HEK293 (cell line): Measurements from ENCODE around the gene FOXF2.

Experiments used
- CTCF ChIA-PET: fragments of 350-600 bp; formaldehyde crosslinking; extraction: SDS; loops from one replicate; lab custom pipeline; 2021; ENCODE audit warnings: antibody characterized with exemption; lab: Yijun Ruan, JAX
- POLR2A ChIA-PET: fragments of 300-600 bp; formaldehyde crosslinking; extraction: SDS; loops from one replicate; lab custom pipeline; 2020; ENCODE audit warnings: antibody characterized with exemption, inconsistent platforms; lab: Yijun Ruan, JAX
- H3K27ac ChIP-seq: fragments of 200-500 bp; sonication (Bioruptor generic); 2 replicates; pipeline ENCODE4 v1.5.1; 2014; ENCODE audit warnings: low read depth, low read length, control low read depth, inconsistent platforms; ENCODE audit errors: extremely low read depth
- H3K36me3 ChIP-seq, 2 experiments: fragments of 200-500 bp in 1 of 2; sonication (Bioruptor generic) in 1 of 2; 1 replicate in 1 of 2; 2 replicates in 1 of 2; pipeline ENCODE4 v1.5.1; 2014 to 2017; ENCODE audit warnings: inconsistent platforms in 2 of 2, low read length in 2 of 2; ENCODE audit not compliant: control insufficient read depth in 2 of 2, insufficient read depth in 1 of 2
- H3K4me1 ChIP-seq: fragments of 200-500 bp; sonication (Bioruptor generic); 2 replicates; pipeline ENCODE4 v1.5.1; 2014; ENCODE audit warnings: mild to moderate bottlenecking, low read length, inconsistent platforms; ENCODE audit not compliant: control insufficient read depth, insufficient read depth
- H3K4me3 ChIP-seq: 2 replicates; pipeline ENCODE4 v1.5.1; 2011; ENCODE audit warnings: low read depth, mild to moderate bottlenecking, control low read depth, low read length, moderate library complexity
- H3K9me3 ChIP-seq: fragments of 200-500 bp; sonication (Bioruptor generic); 2 replicates; pipeline ENCODE4 v1.5.1; 2014; ENCODE audit warnings: low read depth, low read length, inconsistent platforms; ENCODE audit not compliant: control insufficient read depth, insufficient read depth
- BCL6B ChIP-seq: fragments of 450-650 bp; formaldehyde crosslinking; IDR thresholded peaks from 2 replicates; pipeline ENCODE4 v1.5.1; 2017; ENCODE audit warnings: missing biosample characterization, missing genetic modification characterization
- CTCF ChIP-seq: fragments of 450-650 bp; formaldehyde crosslinking; IDR thresholded peaks from 2 replicates; pipeline ENCODE4 v1.5.1; 2016; ENCODE audit warnings: missing biosample characterization, missing genetic modification characterization
- EGR2 ChIP-seq: fragments of 450-650 bp; formaldehyde crosslinking; IDR thresholded peaks from 2 replicates; pipeline ENCODE4 v1.5.1; 2016; ENCODE audit warnings: low read depth, missing biosample characterization, missing genetic modification characterization
- PRDM4 ChIP-seq: fragments of 450-650 bp; formaldehyde crosslinking; IDR thresholded peaks from 2 replicates; pipeline ENCODE4 v1.5.1; 2017; ENCODE audit warnings: missing biosample characterization, missing genetic modification characterization
- YY1 ChIP-seq: fragments of 450-650 bp; formaldehyde crosslinking; IDR thresholded peaks from 2 replicates; pipeline ENCODE4 v1.5.1; 2018; ENCODE audit warnings: missing biosample characterization, missing genetic modification characterization
- ZBTB11 ChIP-seq: fragments of 450-650 bp; formaldehyde crosslinking; conservative IDR thresholded peaks from 2 replicates; pipeline ENCODE4 v1.5.1; 2016; ENCODE audit warnings: low read depth, missing biosample characterization, missing genetic modification characterization
- ZNF157 ChIP-seq: fragments of 450-650 bp; formaldehyde crosslinking; IDR thresholded peaks from 2 replicates; pipeline ENCODE4 v1.5.1; 2016; ENCODE audit warnings: missing biosample characterization, missing genetic modification characterization
- ZNF341 ChIP-seq: fragments of 450-650 bp; formaldehyde crosslinking; IDR thresholded peaks from 2 replicates; pipeline ENCODE4; 2016; ENCODE audit warnings: low read depth, missing biosample characterization, missing genetic modification characterization
- ZNF501 ChIP-seq: fragments of 450-650 bp; formaldehyde crosslinking; IDR thresholded peaks from 2 replicates; pipeline ENCODE4 v1.5.1; 2016; ENCODE audit warnings: missing biosample characterization, missing genetic modification characterization
- ZNF560 ChIP-seq: fragments of 450-650 bp; formaldehyde crosslinking; IDR thresholded peaks from 2 replicates; pipeline ENCODE4 v1.5.1; 2017; ENCODE audit warnings: missing biosample characterization, missing genetic modification characterization, borderline replicate concordance
- ZNF629 ChIP-seq: fragments of 450-650 bp; formaldehyde crosslinking; IDR thresholded peaks from 2 replicates; pipeline ENCODE4 v1.5.1; 2017; ENCODE audit warnings: missing biosample characterization, missing genetic modification characterization
- ZNF639 ChIP-seq: fragments of 450-650 bp; formaldehyde crosslinking; IDR thresholded peaks from 2 replicates; pipeline ENCODE4 v1.5.1; 2016; ENCODE audit warnings: missing biosample characterization, missing genetic modification characterization
- ZNF654 ChIP-seq: fragments of 450-650 bp; formaldehyde crosslinking; IDR thresholded peaks from 2 replicates; pipeline ENCODE4 v1.5.1; 2016; ENCODE audit warnings: low read depth, missing biosample characterization, missing genetic modification characterization
- ZNF792 ChIP-seq: fragments of 450-650 bp; formaldehyde crosslinking; IDR thresholded peaks from 2 replicates; pipeline ENCODE4 v1.5.1; 2016; ENCODE audit warnings: missing biosample characterization, missing genetic modification characterization
- ZSCAN23 ChIP-seq: fragments of 450-650 bp; formaldehyde crosslinking; IDR thresholded peaks from 2 replicates; pipeline ENCODE4 v1.5.1; 2016; ENCODE audit warnings: missing biosample characterization, missing genetic modification characterization

The FOXF2 gene

GRCh38 chr6:1363729-1364572 is 25.4 kb upstream of the FOXF2 start (continued):
- TF ChIP-seq EGR2 (tag by site-specific recombination): no peak
- TF ChIP-seq ZNF654 (tag by site-specific recombination): peak; percentile 76
- TF ChIP-seq BCL6B: no peak
- TF ChIP-seq ZNF629 (tag by site-specific recombination): no peak
- no peak for TF ChIP-seq ZNF792
- peak; percentile 63 for TF ChIP-seq ZNF341 (tag by site-specific recombination)
- no peak for TF ChIP-seq ZBTB11 (tag by site-specific recombination)
- TF ChIP-seq CTCF (tag by site-specific recombination): peak; percentile 37; the same call in 1 of the 2 replicates
- no peak for TF ChIP-seq ZNF639 (tag by site-specific recombination)
- TF ChIP-seq ZSCAN23 (tag by site-specific recombination): no peak
- TF ChIP-seq, all 188 proteins: peak for 3

- Histone ChIP-seq H3K9me3 (no peaks in the 10 kb centered on the region), H3K36me3 (no peaks in the 10 kb centered on the region), H3K27ac (no peak overlapping the region), H3K4me3 (no peak overlapping the region), H3K4me1 (no peaks in the 10 kb centered on the region)
- ChIA-PET POLR2A (no interaction called here), CTCF (interaction anchor here (0.6 to 4.4 kb wide), 6 partner anchors 12 to 79 kb away, joined by 3 to 18 read pairs (median 7); no protein-coding TSS in a partner anchor)
- TF ChIP-seq ZNF560 (no peak), YY1 (tag by site-specific recombination) (no peak)
Observed at GRCh38 chr6:1364791-1365190, 24.6 kb upstream of the FOXF2 start.

- Histone ChIP-seq H3K9me3 (no peaks in the 10 kb centered on the region), H3K27ac (no peak overlapping the region), H3K36me3 (no peaks in the 10 kb centered on the region), H3K4me1 (no peaks in the 10 kb centered on the region), H3K4me3 (no peak overlapping the region)
- ChIA-PET POLR2A (no interaction called here), CTCF (interaction anchor here (0.6 to 4.4 kb wide), 7 partner anchors 11 to 78 kb away, joined by 3 to 18 read pairs (median 6); no protein-coding TSS in a partner anchor)
- no peak for TF ChIP-seq ZNF639 (tag by site-specific recombination)
- no peak for TF ChIP-seq ZNF157
- TF ChIP-seq PRDM4 (tag by site-specific recombination): no peak
- TF ChIP-seq CTCF (tag by site-specific recombination): no peak
- TF ChIP-seq ZNF501: no peak
Observed at GRCh38 chr6:1365686-1366085, 23.7 kb upstream of the FOXF2 start.
